ENCODE data around the gene TBX1.

DNA sequence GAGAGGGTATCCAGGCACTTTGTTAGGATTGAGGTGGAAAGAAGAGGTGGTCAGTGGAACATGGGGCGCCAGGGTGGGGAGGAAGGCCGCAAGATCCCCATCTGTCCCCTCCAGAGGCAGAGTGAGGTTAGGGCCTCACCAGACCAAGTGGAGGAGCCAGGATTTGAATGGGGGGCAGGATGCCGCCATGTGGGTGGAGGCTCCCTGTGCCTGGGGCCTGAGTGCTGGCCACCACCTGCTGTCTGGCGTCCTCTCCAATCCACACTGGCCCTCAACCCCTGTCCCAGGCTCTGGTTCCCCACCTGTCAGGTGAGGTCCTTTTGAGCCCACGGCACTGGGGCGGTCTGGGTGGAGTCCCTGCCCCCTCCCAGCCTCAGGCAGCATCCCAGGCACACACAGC lies 17.5 kb upstream of the TBX1 start:
- TF ChIP-seq, protein P1, sequence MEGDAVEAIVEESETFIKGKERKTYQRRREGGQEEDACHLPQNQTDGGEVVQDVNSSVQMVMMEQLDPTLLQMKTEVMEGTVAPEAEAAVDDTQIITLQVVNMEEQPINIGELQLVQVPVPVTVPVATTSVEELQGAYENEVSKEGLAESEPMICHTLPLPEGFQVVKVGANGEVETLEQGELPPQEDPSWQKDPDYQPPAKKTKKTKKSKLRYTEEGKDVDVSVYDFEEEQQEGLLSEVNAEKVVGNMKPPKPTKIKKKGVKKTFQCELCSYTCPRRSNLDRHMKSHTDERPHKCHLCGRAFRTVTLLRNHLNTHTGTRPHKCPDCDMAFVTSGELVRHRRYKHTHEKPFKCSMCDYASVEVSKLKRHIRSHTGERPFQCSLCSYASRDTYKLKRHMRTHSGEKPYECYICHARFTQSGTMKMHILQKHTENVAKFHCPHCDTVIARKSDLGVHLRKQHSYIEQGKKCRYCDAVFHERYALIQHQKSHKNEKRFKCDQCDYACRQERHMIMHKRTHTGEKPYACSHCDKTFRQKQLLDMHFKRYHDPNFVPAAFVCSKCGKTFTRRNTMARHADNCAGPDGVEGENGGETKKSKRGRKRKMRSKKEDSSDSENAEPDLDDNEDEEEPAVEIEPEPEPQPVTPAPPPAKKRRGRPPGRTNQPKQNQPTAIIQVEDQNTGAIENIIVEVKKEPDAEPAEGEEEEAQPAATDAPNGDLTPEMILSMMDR (IDR thresholded peaks at IDR 0.05) = no peak
- TF ChIP-seq ZFX (IDR thresholded peaks at IDR 0.05; ENCODE audit: borderline replicate concordance) = no peak

All from 22Rv1 (cell line).